GM20000 (cell line): ENCODE data around the gene ZNF446.
"Not testable (repeated sequence)": the region's sequence is repeated elsewhere in the genome, so short reads cannot be mapped to it uniquely, and the experiment has no call there.

Experiments used
- DNase-seq: peaks from one replicate; pipeline ENCODE4 v3.0.0; 2012; ENCODE audit warnings: low spot score
- CTCF ChIP-seq: IDR thresholded peaks from 2 replicates; pipeline ENCODE4 v1.5.1; 2012; ENCODE audit warnings: mild to moderate bottlenecking, control low read depth; ENCODE audit errors: extremely low read depth, missing control alignments

The ZNF446 gene

GRCh38 chr19:58498316-58499020, 22.3 kb downstream of the ZNF446 start:
- no peak for TF ChIP-seq CTCF
- no peak for DNase-seq

- DNase-seq = peak; percentile 97
- TF ChIP-seq CTCF = no peak
Measured at GRCh38 chr19:58499021-58499927, 23.1 kb downstream of the ZNF446 start.

- no peak for DNase-seq
- TF ChIP-seq CTCF = no peak
Measured at GRCh38 chr19:58500242-58500641, 24.1 kb downstream of the ZNF446 start.

- not testable (repeated sequence) for DNase-seq
Measured at GRCh38 chr19:58507602-58508223, 31.6 kb downstream of the ZNF446 start.

- no peak for DNase-seq
- no peak for TF ChIP-seq CTCF
Measured at GRCh38 chr19:58509731-58510083, 33.6 kb downstream of the ZNF446 start.

- TF ChIP-seq CTCF = no peak
- DNase-seq = no peak
Measured at GRCh38 chr19:58510084-58510862, 34.1 kb downstream of the ZNF446 start.

GRCh38 chr19:58511353-58512208, 35.4 kb downstream of the ZNF446 start, which contains the start of gene SLC27A5:
TSS of gene SLC27A5 (minus strand) at chr19:58511992. CDS start at chr19:58511955, 37 bp downstream.
- no peak for DNase-seq
- no peak for TF ChIP-seq CTCF
